ENCODE data around the gene XBP1.
A peak's percentile ranks its signal among the peaks of the same experiment; 100 is the strongest.

XBP1 gene

GRCh38 chr22:28795932-28796856 lies 4.2 kb downstream of the XBP1 start:
- in situ Hi-C loops (cut with MboI; ENCODE audit: low pct_unique_long_range_greater_than_20kb, low sequenced_read_pairs): no loop called here
- DNase-seq: no peak

DNA sequence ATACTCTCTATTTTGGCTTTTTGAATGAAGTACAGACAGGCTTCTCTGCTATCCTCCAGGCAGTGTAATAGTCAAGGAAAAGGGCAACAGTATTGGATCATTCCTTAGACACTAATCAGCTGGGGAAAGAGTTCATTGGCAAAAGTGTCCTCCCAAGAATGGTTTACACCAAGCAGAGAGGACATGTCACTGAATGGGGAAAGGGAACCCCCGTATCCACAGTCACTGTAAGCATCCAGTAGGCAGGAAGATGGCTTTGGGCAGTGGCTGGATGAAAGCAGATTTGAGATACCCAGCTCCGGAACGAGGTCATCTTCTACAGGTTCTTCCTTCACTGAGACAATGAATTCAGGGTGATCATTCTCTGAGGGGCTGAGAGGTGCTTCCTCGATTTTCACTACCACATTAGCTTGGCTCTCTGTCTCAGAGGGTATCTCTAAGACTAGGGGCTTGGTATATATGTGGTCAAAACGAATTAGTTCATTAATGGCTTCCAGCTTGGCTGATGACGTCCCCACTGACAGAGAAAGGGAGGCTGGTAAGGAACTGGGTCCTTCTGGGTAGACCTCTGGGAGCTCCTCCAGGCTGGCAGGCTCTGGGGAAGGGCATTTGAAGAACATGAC lies 5.2 kb downstream of the XBP1 start:
- DNase-seq: no peak
- in situ Hi-C loops (cut with MboI; ENCODE audit: low pct_unique_long_range_greater_than_20kb, low sequenced_read_pairs): no loop called here

GRCh38 chr22:28793976-28794584 lies 6.3 kb downstream of the XBP1 start:
- in situ Hi-C loops (cut with MboI; ENCODE audit: low pct_unique_long_range_greater_than_20kb, low sequenced_read_pairs): no loop called here

GRCh38 chr22:28792491-28793383 lies 7.6 kb downstream of the XBP1 start:
- in situ Hi-C loops (cut with MboI; ENCODE audit: low pct_unique_long_range_greater_than_20kb, low sequenced_read_pairs): no loop called here
- peak; percentile 77 for DNase-seq

More at GRCh38 chr22:28793976-28794584, 6.3 kb downstream of the XBP1 start:
- no peak for DNase-seq

GRCh38 chr22:28791841-28792490 lies 8.4 kb downstream of the XBP1 start:
- DNase-seq: no peak
- in situ Hi-C loops (cut with MboI; ENCODE audit: low pct_unique_long_range_greater_than_20kb, low sequenced_read_pairs): no loop called here

- DNase-seq: no peak
- in situ Hi-C loops (cut with MboI; ENCODE audit: low pct_unique_long_range_greater_than_20kb, low sequenced_read_pairs): no loop called here
Observed at GRCh38 chr22:28791124-28791523, 9.2 kb downstream of the XBP1 start.

DNA sequence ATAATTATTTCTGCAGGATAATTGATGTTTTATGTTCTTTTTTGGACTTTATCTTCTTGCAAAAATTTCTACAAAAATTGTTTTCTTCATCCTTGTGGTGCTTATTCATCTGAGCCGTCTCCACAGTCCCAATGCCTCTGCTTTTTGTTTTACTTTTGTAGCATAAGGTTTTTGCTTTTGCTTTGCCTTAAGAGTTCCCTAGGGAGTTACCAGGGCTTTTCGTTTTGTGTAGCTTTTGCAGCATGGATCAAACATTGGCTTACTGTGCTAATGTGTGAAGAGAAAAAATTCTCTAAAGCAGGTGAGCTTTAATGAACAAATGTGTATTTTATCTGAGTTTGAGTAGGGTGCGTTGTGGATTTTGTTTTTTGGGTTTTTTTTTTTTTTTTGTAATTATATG lies 11.8 kb downstream of the XBP1 start:
- in situ Hi-C loops (cut with MboI; ENCODE audit: low pct_unique_long_range_greater_than_20kb, low sequenced_read_pairs): no loop called here
- no peak for DNase-seq

GRCh38 chr22:28783786-28784671 lies 16.3 kb downstream of the XBP1 start:
- in situ Hi-C loops (cut with MboI; ENCODE audit: low pct_unique_long_range_greater_than_20kb, low sequenced_read_pairs): no loop called here
- DNase-seq: no peak

DNA sequence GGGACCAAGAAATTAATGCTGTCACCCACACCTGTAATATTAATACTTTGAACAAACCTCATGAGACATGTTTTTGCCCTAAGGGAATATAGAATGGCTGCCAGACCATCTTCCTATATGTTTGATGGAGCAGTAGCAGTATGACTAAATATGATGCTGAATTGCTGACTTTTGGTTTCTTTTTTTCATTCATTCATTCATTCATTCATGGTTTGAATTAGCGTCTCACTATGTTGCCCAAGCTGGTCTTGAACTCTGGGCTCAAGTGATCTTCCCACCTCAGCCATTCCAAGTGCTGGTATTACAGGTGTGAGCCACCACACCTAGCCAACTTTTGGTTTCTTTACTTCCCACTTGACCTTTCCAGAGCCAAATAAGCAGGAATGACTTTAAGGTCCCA lies 20.1 kb downstream of the XBP1 start:
- in situ Hi-C loops (cut with MboI; ENCODE audit: low pct_unique_long_range_greater_than_20kb, low sequenced_read_pairs): no loop called here

GRCh38 chr22:28779833-28780232 lies 20.5 kb downstream of the XBP1 start:
- in situ Hi-C loops (cut with MboI; ENCODE audit: low pct_unique_long_range_greater_than_20kb, low sequenced_read_pairs): no loop called here
- no peak for DNase-seq

More for the DNA sequence above, 20.1 kb downstream of the XBP1 start:
- DNase-seq: no peak

DNA sequence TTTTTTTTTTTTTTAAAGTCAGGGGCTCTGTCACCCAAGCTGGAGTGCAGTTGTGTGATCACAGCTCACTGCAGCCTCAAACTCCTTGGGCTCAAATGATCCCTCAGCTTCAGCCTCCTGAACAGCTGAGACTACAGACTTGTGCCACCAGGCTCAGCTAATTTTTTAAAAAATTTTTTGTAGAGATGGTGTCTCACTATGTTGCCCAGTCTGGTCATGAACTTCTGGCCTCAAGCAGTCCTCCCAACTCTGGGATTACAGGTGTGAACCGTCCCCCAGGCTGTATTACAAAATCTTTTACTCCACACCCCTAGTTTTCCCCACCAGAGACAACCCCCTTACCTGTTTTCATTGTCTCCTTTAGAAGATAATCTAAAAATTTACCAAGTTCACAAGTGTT lies 26.0 kb downstream of the XBP1 start:
- no peak for DNase-seq
- in situ Hi-C loops (cut with MboI; ENCODE audit: low pct_unique_long_range_greater_than_20kb, low sequenced_read_pairs): no loop called here

DNA sequence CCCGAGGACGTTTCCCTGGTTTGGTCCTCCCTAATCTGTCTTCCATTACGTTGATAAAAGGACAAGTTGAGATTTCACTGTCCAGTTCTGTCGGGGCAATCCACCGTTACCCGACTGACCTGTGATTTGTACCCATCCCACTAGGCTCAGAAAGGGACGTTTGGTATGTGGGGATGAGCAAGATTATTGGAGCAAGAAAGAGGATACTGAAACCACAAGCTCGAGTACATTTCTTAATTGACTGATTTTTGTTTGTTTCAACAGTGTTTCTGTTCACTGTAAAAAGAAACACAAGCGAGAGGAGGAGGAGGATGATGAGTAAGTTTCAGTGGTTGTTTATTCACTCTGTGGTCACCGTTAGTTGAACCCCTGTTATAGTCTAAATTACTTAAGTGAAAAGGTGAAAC lies 26.9 kb downstream of the XBP1 start:
- DNase-seq: peak; percentile 27
- in situ Hi-C loops (cut with MboI; ENCODE audit: low pct_unique_long_range_greater_than_20kb, low sequenced_read_pairs): no loop called here

GRCh38 chr22:28772633-28773460 lies 27.5 kb downstream of the XBP1 start, which contains the start of gene CCDC117:
Gene CCDC117, plus strand, starts transcription at chr22:28772695. Its CDS starts 155 bp downstream, at chr22:28772850.
- DNase-seq: peak; percentile 95
- in situ Hi-C loops (cut with MboI; ENCODE audit: low pct_unique_long_range_greater_than_20kb, low sequenced_read_pairs): no loop called here

- in situ Hi-C loops (cut with MboI; ENCODE audit: low pct_unique_long_range_greater_than_20kb, low sequenced_read_pairs): no loop called here
- no peak for DNase-seq
Observed at GRCh38 chr22:28771195-28771791, 29.1 kb downstream of the XBP1 start.

- no peak for DNase-seq
- in situ Hi-C loops (cut with MboI; ENCODE audit: low pct_unique_long_range_greater_than_20kb, low sequenced_read_pairs): no loop called here
Observed at GRCh38 chr22:28769394-28770085, 30.8 kb downstream of the XBP1 start.
